Suprapubic skin (tissue), 4 donors: ENCODE data around the gene PDE6B.

ENCODE experiments used
- EP300 ChIP-seq: sonication (generic); formaldehyde crosslinking; IDR thresholded peaks from one replicate; pipeline ENCODE4 v1.6.1; 2017; ENCODE audit warnings: antibody characterized with exemption
- POLR2A ChIP-seq, 2 donors: fragments of 450-650 bp; IDR thresholded peaks; one replicate each; pipeline ENCODE4 v1.6.1; 2017; ENCODE audit warnings: antibody characterized with exemption in 2 of 2, mild to moderate bottlenecking in 2 of 2, moderate library complexity in 2 of 2
- POLR2AphosphoS5 ChIP-seq, 3 donors: sonication (generic); formaldehyde crosslinking; IDR thresholded peaks; one replicate each; pipeline ENCODE4 v1.6.1; 2017; ENCODE audit warnings: antibody characterized with exemption in 3 of 3
- TF ChIP-seq, protein P1 (sequence below), 2 donors: fragments of 200-600 bp in 1 of 2; fragments of 450-650 bp in 1 of 2; sonication (generic) in 1 of 2; IDR thresholded peaks; one replicate each; pipeline ENCODE4 v1.5.1; 2016 to 2019; ENCODE audit warnings: antibody characterized with exemption in 2 of 2, mild to moderate bottlenecking in 1 of 2, moderate library complexity in 1 of 2

DNA sequence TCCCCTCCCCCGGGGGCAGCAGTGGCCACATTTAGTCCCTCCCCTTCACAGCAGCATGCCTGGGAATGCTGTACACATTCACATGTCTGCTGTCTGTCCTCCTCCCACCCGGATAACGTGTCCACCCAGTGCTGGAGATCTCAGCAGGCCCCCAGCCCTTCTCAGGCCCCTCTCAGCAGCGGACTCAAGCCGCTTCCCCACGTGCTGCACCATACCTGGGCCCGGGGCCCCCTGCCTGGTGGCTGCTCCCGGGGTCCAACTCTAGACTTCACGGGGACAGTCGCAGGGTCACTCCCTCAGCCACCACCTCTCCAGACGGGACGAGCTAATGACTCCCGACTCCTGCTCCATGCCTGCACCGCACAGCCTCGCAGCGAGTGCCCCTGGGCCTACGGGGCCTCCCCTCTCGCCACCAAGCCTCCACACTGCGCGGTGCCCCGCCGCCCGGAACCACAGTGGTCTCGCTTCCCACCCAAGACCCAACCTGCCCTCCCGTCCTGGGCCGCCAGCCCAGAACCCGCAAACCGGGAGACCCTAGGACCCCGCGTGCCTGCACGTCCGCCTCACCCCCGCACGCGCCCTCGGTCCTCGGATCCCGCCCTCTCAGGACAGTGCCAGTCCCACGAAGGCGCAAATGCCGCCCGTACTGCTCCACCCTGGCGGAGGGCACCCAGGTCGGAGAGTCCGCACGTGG is 79.0 kb downstream of the PDE6B start:
- TF ChIP-seq, protein P1, sequence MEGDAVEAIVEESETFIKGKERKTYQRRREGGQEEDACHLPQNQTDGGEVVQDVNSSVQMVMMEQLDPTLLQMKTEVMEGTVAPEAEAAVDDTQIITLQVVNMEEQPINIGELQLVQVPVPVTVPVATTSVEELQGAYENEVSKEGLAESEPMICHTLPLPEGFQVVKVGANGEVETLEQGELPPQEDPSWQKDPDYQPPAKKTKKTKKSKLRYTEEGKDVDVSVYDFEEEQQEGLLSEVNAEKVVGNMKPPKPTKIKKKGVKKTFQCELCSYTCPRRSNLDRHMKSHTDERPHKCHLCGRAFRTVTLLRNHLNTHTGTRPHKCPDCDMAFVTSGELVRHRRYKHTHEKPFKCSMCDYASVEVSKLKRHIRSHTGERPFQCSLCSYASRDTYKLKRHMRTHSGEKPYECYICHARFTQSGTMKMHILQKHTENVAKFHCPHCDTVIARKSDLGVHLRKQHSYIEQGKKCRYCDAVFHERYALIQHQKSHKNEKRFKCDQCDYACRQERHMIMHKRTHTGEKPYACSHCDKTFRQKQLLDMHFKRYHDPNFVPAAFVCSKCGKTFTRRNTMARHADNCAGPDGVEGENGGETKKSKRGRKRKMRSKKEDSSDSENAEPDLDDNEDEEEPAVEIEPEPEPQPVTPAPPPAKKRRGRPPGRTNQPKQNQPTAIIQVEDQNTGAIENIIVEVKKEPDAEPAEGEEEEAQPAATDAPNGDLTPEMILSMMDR (IDR thresholded peaks at IDR 0.05) = no peak
- TF ChIP-seq POLR2AphosphoS5 (IDR thresholded peaks at IDR 0.05) (no peak), POLR2A (IDR thresholded peaks at IDR 0.05) (no peak), EP300 (no peak)
